ENCODE results near the gene CNGA2. TPM values are rescaled to one million over a fixed set of nuclear protein-coding genes. Genes with fewer than 3 reads are reported as not detected.

The CNGA2 gene
- total RNA-seq, 4 donors from 2014 or later: not detected

Other genes with a start within 250 kb of the CNGA2 start
- gene PASD1, start 171.1 kb upstream of the CNGA2 start, total RNA-seq: not detected
- gene PRRG3, start 39.3 kb upstream of the CNGA2 start, total RNA-seq: 1 to 10 TPM in 2 of 4 donors, under 1 TPM in 2; 0.36 to 1.1 (median 1.0) TPM
- gene FATE1, start 18.7 kb upstream of the CNGA2 start, total RNA-seq: not detected
- not detected for gene MAGEA4, start 178.1 kb downstream of the CNGA2 start, total RNA-seq
- 100 to 1,000 TPM in 2 of 4 donors, 10 to 100 TPM in 2; 55.8 to 140 (median 78.7) TPM for gene GABRE, start 239.9 kb downstream of the CNGA2 start, total RNA-seq